K562 treated with DMSO at 1 percent for 4 hours (cell line): Measurements from ENCODE around the gene PCDHGA10. TPM values are rescaled to one million over a fixed set of nuclear protein-coding genes. Genes with fewer than 3 reads are reported as not detected.

Source experiments
- total RNA-seq: library from RNA; unstranded; fragments of 300-600 nt; gene quantifications from 2 replicates; pipeline ENCODE4 v1.2.3, GENCODE V29; 2022; ENCODE audit not compliant: insufficient read depth

PCDHGA10 gene
- total RNA-seq, 1 experiment from 2014 or later: not detected

Other genes starting within 250 kb of the PCDHGA10 start
- gene PCDHB7, start 240.3 kb upstream of the PCDHGA10 start, total RNA-seq: not detected in 2 replicates
- not detected in 2 replicates for gene PCDHB8, start 235.2 kb upstream of the PCDHGA10 start, total RNA-seq
- gene PCDHB16, start 230.6 kb upstream of the PCDHGA10 start, total RNA-seq: not detected in 2 replicates
- not detected in 2 replicates for gene PCDHB9, start 225.8 kb upstream of the PCDHGA10 start, total RNA-seq
- gene PCDHB10, start 220.6 kb upstream of the PCDHGA10 start, total RNA-seq: not detected in 2 replicates
- gene PCDHB11, start 213.4 kb upstream of the PCDHGA10 start, total RNA-seq: not detected in 2 replicates
- gene PCDHB12, start 204.3 kb upstream of the PCDHGA10 start, total RNA-seq: not detected in 2 replicates
- gene PCDHB13, start 199.1 kb upstream of the PCDHGA10 start, total RNA-seq: not detected in 2 replicates
- not detected in 2 replicates for gene PCDHB14, start 189.6 kb upstream of the PCDHGA10 start, total RNA-seq
- gene PCDHB15, start 167.6 kb upstream of the PCDHGA10 start, total RNA-seq: not detected in 2 replicates
- not detected in 2 replicates for gene SLC25A2, start 108.9 kb upstream of the PCDHGA10 start, total RNA-seq
- 87.4 and 92.8 TPM in 2 replicates for gene TAF7, start 92.2 kb upstream of the PCDHGA10 start, total RNA-seq
- gene PCDHGA1, start 82.5 kb upstream of the PCDHGA10 start, total RNA-seq: 0.37 TPM in 1 of 2 replicates, not detected in the other
- 0.12 TPM in 1 of 2 replicates, not detected in the other for gene PCDHGA2, start 74.2 kb upstream of the PCDHGA10 start, total RNA-seq
- gene PCDHGA3, start 69.2 kb upstream of the PCDHGA10 start, total RNA-seq: 0.46 TPM in 1 of 2 replicates, not detected in the other
- not detected in 2 replicates for gene PCDHGB1, start 62.9 kb upstream of the PCDHGA10 start, total RNA-seq
- 0.42 and 0.76 TPM in 2 replicates for gene PCDHGA4, start 58.0 kb upstream of the PCDHGA10 start, total RNA-seq
- gene PCDHGB2, start 53.0 kb upstream of the PCDHGA10 start, total RNA-seq: 0.48 and 0.70 TPM in 2 replicates
- gene PCDHGA5, start 48.8 kb upstream of the PCDHGA10 start, total RNA-seq: 0.16 TPM in 1 of 2 replicates, not detected in the other
- gene PCDHGB3, start 42.7 kb upstream of the PCDHGA10 start, total RNA-seq: 0.51 and 0.74 TPM in 2 replicates
- 0.27 and 0.35 TPM in 2 replicates for gene PCDHGA6, start 39.1 kb upstream of the PCDHGA10 start, total RNA-seq
- not detected in 2 replicates for gene PCDHGA7, start 30.2 kb upstream of the PCDHGA10 start, total RNA-seq
- 0.21 TPM in 1 of 2 replicates, not detected in the other for gene PCDHGB4, start 25.3 kb upstream of the PCDHGA10 start, total RNA-seq
- gene PCDHGA8, start 20.4 kb upstream of the PCDHGA10 start, total RNA-seq: 0.24 TPM in 1 of 2 replicates, not detected in the other
- gene PCDHGB5, start 15.0 kb upstream of the PCDHGA10 start, total RNA-seq: not detected in 2 replicates
- not detected in 2 replicates for gene PCDHGA9, start 10.2 kb upstream of the PCDHGA10 start, total RNA-seq
- not detected in 2 replicates for gene PCDHGB6, start 5.0 kb upstream of the PCDHGA10 start, total RNA-seq
- not detected in 2 replicates for gene PCDHGB7, start 4.7 kb downstream of the PCDHGA10 start, total RNA-seq
- gene PCDHGA11, start 8.1 kb downstream of the PCDHGA10 start, total RNA-seq: not detected in 2 replicates
- gene PCDHGA12, start 17.5 kb downstream of the PCDHGA10 start, total RNA-seq: not detected in 2 replicates
- gene PCDHGC3, start 63.0 kb downstream of the PCDHGA10 start, total RNA-seq: not detected in 2 replicates
- gene PCDHGC4, start 72.0 kb downstream of the PCDHGA10 start, total RNA-seq: not detected in 2 replicates
- gene PCDHGC5, start 76.1 kb downstream of the PCDHGA10 start, total RNA-seq: not detected in 2 replicates
- gene DIAPH1, start 206.0 kb downstream of the PCDHGA10 start, total RNA-seq: 152 and 168 TPM in 2 replicates
- 85.2 and 117 TPM in 2 replicates for gene HDAC3, start 223.9 kb downstream of the PCDHGA10 start, total RNA-seq
- 10.2 and 10.3 TPM in 2 replicates for gene RELL2, start 224.0 kb downstream of the PCDHGA10 start, total RNA-seq
- gene FCHSD1, start 238.4 kb downstream of the PCDHGA10 start, total RNA-seq: 11.2 and 13.6 TPM in 2 replicates